Spleen (tissue), 7 donors: ENCODE measurements around the gene VSTM1.

Experiments
- CTCF ChIP-seq, 11 experiments: fragments of 200-600 bp in 7 of 11; fragments of 450-650 bp in 4 of 11; sonication (generic) in 4 of 11; IDR thresholded peaks in 8 of 11; conservative IDR thresholded peaks in 3 of 11; 1 replicate in 7 of 11; 2 replicates in 4 of 11; pipeline versions ENCODE4 v1.4.0 to v1.8.0; 2016 to 2021; ENCODE audit warnings: antibody characterized with exemption in 11 of 11, inconsistent platforms in 4 of 11, mild to moderate bottlenecking in 1 of 11
- POLR2A ChIP-seq, 3 donors: fragments of 450-650 bp; IDR thresholded peaks; one replicate each; pipeline ENCODE4 v1.5.1; 2017; ENCODE audit warnings: antibody characterized with exemption in 3 of 3, mild to moderate bottlenecking in 1 of 3
- POLR2AphosphoS5 ChIP-seq, 3 donors: sonication (generic); formaldehyde crosslinking; IDR thresholded peaks; one replicate each; pipeline ENCODE4 v1.5.1; 2017; ENCODE audit warnings: antibody characterized with exemption in 3 of 3
- donor health status: DM: no; HTN: no; CAD: no; lungs with moderate emphysema.
- donor health status: DM: no; HTN: no; CAD: no.
- donor health status: DM: no; HTN: no; CAD: no.

- TF ChIP-seq POLR2A (IDR thresholded peaks at IDR 0.05) (no peak), POLR2AphosphoS5 (IDR thresholded peaks at IDR 0.05) (no peak), CTCF (IDR thresholded peaks at IDR 0.05 in 8 of 11, conservative IDR thresholded peaks at IDR 0.05 in 3 of 11) (no peak)
Observed at GRCh38 chr19:54074851-54075250, 11.2 kb upstream of the VSTM1 start.
